Stomach (tissue), 4 donors: ENCODE data around the gene RYR1.

Experiments used
- CTCF ChIP-seq, 7 experiments: fragments of 450-650 bp in 4 of 7; fragments of 200-600 bp in 3 of 7; sonication (generic) in 3 of 7; IDR thresholded peaks; one replicate each; pipeline ENCODE4 v1.5.1; 2016 to 2019; ENCODE audit warnings: antibody characterized with exemption in 7 of 7, control low read depth in 2 of 7, mild to moderate bottlenecking in 1 of 7
- POLR2A ChIP-seq, 4 donors: fragments of 450-650 bp; IDR thresholded peaks; one replicate each; pipeline ENCODE4 v1.6.1; 2016; ENCODE audit warnings: antibody characterized with exemption in 4 of 4, control low read depth in 2 of 4, mild to moderate bottlenecking in 1 of 4, moderate library complexity in 1 of 4
- POLR2AphosphoS5 ChIP-seq, 3 donors: sonication (generic); formaldehyde crosslinking; IDR thresholded peaks; one replicate each; pipeline ENCODE4 v1.6.1; 2016; ENCODE audit warnings: antibody characterized with exemption in 3 of 3

- TF ChIP-seq CTCF (IDR thresholded peaks at IDR 0.05) = no peak
- no peak for TF ChIP-seq POLR2AphosphoS5 (IDR thresholded peaks at IDR 0.05)
- TF ChIP-seq POLR2A (IDR thresholded peaks at IDR 0.05) = no peak
These were observed 111.3 kb downstream of the RYR1 start for GRCh38 chr19:38544569-38545315.
